Osteoblast (primary cell): ENCODE measurements around the gene TMA16. TPM values are rescaled to one million over a fixed set of nuclear protein-coding genes. Genes with fewer than 3 reads are reported as not detected.

Source experiments
- DNase-seq: peaks from one replicate; pipeline ENCODE4 v3.0.0; 2011; ENCODE audit warnings: low spot score, mixed read lengths; ENCODE audit not compliant: insufficient read length; ENCODE audit errors: missing footprints
- H2AFZ ChIP-seq: 2 replicates; pipeline ENCODE4 v1.6.0; 2011; ENCODE audit warnings: mild to moderate bottlenecking, low read length
- H3K27ac ChIP-seq: 2 replicates; pipeline ENCODE4 v1.5.1; 2011; ENCODE audit warnings: mild to moderate bottlenecking, low read depth, low read length, moderate library complexity
- H3K27me3 ChIP-seq: 2 replicates; pipeline ENCODE4 v1.6.0; 2012; ENCODE audit warnings: mild to moderate bottlenecking, control low read depth, inconsistent platforms, low read length, moderate library complexity; ENCODE audit not compliant: insufficient read depth
- H3K36me3 ChIP-seq: 2 replicates; pipeline ENCODE4 v1.5.1; 2011; ENCODE audit warnings: mild to moderate bottlenecking, low read length, control low read depth, moderate library complexity; ENCODE audit not compliant: insufficient read depth
- H3K4me1 ChIP-seq: 2 replicates; pipeline ENCODE4 v1.5.1; 2011; ENCODE audit warnings: mild to moderate bottlenecking, low read length, control low read depth, moderate library complexity; ENCODE audit not compliant: insufficient read depth
- H3K4me2 ChIP-seq: 2 replicates; pipeline ENCODE4 v1.6.0; 2011; ENCODE audit warnings: mild to moderate bottlenecking, low read length; ENCODE audit not compliant: insufficient read depth
- H3K4me3 ChIP-seq: fragments of 200-600 bp; sonication (generic); 3 replicates; pipeline ENCODE4 v1.5.1; 2012; ENCODE audit warnings: mild to moderate bottlenecking, low read length, inconsistent platforms; ENCODE audit not compliant: insufficient read depth
- H3K79me2 ChIP-seq: 2 replicates; pipeline ENCODE4 v1.6.0; 2012; ENCODE audit warnings: mild to moderate bottlenecking, low read length, control low read depth, inconsistent platforms; ENCODE audit not compliant: insufficient read depth
- H3K9me3 ChIP-seq: 2 replicates; pipeline ENCODE4 v1.5.1; 2011; ENCODE audit warnings: low read depth, low read length, control low read depth
- H4K20me1 ChIP-seq: 2 replicates; pipeline ENCODE4 v1.6.0; 2012; ENCODE audit warnings: mild to moderate bottlenecking, low read length, control low read depth; ENCODE audit not compliant: insufficient read depth
- total RNA-seq: library from RNA; depleted of rRNA; stranded (reverse); fragments of >200 nt; gene quantifications from 2 replicates; pipeline ENCODE4 v1.2.3, GENCODE V29; 2012
- TF ChIP-seq, protein P1 (sequence below): IDR thresholded peaks from 2 replicates; pipeline ENCODE4 v1.5.1; 2011; ENCODE audit warnings: mild to moderate bottlenecking, low read depth, low read length, moderate library complexity; ENCODE audit errors: extremely low read depth

TMA16 gene
- total RNA-seq, 1 donor: 22.8 TPM

DNA sequence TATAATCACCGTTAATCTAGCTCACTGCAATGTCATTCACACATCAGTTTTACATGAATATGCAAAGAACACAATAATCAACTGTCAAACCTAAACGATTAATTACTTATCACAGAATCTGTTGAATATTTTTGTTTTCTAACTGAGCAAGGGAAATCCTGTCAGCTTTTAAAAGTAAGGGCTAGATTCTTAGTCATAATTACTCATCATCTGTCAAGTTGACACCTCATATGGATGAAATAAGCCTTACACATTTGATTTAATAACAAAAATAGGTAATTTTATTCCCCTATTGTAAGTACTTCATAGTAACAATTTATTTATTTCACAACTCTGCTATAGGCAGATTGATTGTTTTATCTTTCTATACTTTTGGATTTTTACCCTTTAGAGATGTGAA, 32.7 kb downstream of the TMA16 start:
- Histone ChIP-seq H3K4me1 (peaks cover 8% of the 10 kb centered on the region), H4K20me1 (no peaks in the 10 kb centered on the region), H3K27me3 (no peaks in the 10 kb centered on the region), H3K4me2 (no peak overlapping the region), H3K27ac (no peak overlapping the region), H3K4me3 (no peak overlapping the region), H3K9me3 (no peaks in the 10 kb centered on the region), H3K36me3 (peaks cover 40% of the 10 kb centered on the region), H2AFZ (no peak overlapping the region), H3K79me2 (no peaks in the 10 kb centered on the region)
- TF ChIP-seq, protein P1, sequence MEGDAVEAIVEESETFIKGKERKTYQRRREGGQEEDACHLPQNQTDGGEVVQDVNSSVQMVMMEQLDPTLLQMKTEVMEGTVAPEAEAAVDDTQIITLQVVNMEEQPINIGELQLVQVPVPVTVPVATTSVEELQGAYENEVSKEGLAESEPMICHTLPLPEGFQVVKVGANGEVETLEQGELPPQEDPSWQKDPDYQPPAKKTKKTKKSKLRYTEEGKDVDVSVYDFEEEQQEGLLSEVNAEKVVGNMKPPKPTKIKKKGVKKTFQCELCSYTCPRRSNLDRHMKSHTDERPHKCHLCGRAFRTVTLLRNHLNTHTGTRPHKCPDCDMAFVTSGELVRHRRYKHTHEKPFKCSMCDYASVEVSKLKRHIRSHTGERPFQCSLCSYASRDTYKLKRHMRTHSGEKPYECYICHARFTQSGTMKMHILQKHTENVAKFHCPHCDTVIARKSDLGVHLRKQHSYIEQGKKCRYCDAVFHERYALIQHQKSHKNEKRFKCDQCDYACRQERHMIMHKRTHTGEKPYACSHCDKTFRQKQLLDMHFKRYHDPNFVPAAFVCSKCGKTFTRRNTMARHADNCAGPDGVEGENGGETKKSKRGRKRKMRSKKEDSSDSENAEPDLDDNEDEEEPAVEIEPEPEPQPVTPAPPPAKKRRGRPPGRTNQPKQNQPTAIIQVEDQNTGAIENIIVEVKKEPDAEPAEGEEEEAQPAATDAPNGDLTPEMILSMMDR: no peak
- DNase-seq: no peak

DNA sequence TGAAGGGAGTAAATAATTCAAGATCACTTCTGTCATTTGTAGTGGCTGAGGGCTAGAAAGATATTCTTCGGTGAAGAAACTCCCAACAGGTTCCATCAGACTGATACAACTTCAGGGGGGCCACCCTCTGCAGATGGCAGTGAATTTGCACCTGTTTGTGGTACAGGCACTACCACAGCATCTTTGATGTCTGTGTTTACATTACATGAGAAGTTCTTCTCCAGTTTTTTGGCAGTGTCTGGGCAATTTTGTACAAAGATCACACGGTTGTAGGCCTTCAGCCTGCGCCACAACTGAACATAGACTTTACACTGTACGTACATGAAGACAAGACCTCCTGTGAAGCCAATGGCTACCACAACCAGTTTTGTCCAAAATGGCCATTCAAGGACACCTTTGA, 34.2 kb downstream of the TMA16 start:
- Histone ChIP-seq H4K20me1 (no peaks in the 10 kb centered on the region), H3K79me2 (no peaks in the 10 kb centered on the region), H3K36me3 (peaks cover 36% of the 10 kb centered on the region), H3K9me3 (no peaks in the 10 kb centered on the region), H3K4me3 (no peak overlapping the region), H2AFZ (no peak overlapping the region), H3K27ac (no peak overlapping the region), H3K4me1 (peaks cover 6% of the 10 kb centered on the region), H3K4me2 (no peak overlapping the region), H3K27me3 (no peaks in the 10 kb centered on the region)
- DNase-seq: no peak
- TF ChIP-seq, protein P1: no peak

DNA sequence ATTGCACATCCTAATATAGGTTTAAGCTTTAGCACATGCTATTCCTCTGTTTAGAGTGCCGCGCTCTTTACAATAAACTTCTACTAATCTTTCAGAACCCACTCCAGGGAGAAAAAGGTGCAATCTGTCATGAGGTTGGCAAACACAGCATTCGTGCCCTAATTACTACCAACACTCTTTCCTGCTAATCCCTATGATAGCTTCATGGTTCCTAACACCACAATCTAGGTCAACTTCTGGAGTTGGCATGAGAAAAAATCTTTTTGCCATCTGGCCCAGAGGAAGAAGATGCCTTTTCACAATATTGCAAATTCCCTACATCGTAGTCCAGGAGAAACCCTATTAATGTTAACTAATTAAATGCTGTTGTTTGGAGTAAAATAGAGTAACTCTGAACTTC, 39.6 kb downstream of the TMA16 start:
- no peaks in the 10 kb centered on the region for H3K9me3 ChIP-seq
- H3K4me1 ChIP-seq: no peaks in the 10 kb centered on the region
- DNase-seq: no peak
- no peaks in the 10 kb centered on the region for H3K79me2 ChIP-seq
- no peak overlapping the region for H3K4me3 ChIP-seq
- no peak overlapping the region for H2AFZ ChIP-seq
- no peaks in the 10 kb centered on the region for H3K27me3 ChIP-seq
- H4K20me1 ChIP-seq: no peaks in the 10 kb centered on the region
- H3K27ac ChIP-seq: no peak overlapping the region
- H3K36me3 ChIP-seq: peaks cover 8% of the 10 kb centered on the region
- no peak overlapping the region for H3K4me2 ChIP-seq
- TF ChIP-seq, protein P1: no peak

DNA sequence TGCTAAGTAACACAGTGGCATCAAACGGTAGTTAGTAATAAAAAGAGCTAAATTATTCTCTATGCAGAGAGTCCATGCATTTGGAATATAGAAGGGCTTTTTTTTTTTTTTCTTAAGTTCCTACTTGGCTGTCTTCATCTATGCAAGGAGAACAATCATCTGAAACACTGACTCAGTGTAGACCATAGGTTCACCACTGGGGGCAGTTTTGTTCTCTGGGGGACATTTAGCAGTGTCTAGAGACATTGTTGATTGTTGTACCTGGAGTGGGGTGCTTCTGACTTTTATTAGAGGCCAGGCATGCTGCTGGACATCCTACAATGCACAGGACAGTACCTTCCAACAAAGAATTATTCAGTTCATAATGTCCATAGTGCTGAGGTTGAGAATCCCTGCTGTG, 41.2 kb downstream of the TMA16 start:
- Histone ChIP-seq H3K4me2 (no peak overlapping the region), H3K27ac (no peak overlapping the region), H4K20me1 (no peaks in the 10 kb centered on the region), H3K36me3 (peaks cover 8% of the 10 kb centered on the region), H3K4me1 (peaks cover 4% of the 10 kb centered on the region), H3K4me3 (no peak overlapping the region), H3K9me3 (no peaks in the 10 kb centered on the region), H3K27me3 (no peaks in the 10 kb centered on the region), H2AFZ (no peak overlapping the region), H3K79me2 (no peaks in the 10 kb centered on the region)
- TF ChIP-seq, protein P1: no peak
- DNase-seq: no peak
